Measurements from ENCODE around the gene NEURL1B.

Gene NEURL1B

GRCh38 chr5:172720655-172721054 is 79.6 kb downstream of the NEURL1B start:
- DNase-seq = no peak

DNA sequence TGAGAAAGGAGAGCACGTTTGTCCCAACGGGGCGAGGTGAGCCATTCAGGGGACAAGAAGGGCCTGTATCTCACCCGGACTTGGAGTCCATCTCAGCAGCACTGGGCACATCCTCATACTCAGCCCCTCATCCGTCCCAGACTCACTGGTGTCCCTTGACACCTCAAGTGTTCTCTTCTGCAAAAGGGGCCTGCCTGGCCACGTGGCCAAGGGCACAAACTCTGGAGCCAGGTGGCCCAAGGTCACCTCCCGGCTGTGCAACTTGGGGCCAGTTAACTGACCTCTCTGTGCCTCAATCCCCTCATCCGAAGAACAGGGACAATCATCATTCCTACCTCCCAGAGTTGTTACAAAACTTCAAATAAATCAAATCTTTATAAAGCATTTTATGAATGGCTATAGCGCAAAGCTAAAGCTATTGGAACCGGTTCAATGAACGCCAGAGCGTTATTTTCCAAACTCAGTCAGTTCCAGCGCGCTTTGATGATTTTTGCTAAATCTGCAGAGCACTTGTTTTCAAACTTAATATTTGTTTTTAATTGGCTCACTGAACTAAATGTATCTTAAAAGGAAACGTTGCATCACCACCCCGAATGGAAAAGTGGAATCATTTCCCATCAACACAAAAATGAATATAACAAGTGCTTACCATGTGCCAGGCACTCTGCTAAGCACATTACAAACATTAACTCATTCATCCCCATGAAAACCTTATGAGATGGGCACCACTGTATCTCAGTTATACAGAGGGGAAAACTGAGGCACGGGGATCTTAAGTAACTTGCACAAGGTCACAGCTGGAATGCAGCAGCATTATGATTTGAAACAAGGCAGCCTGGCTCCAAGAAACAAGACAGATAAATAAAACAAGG is 80.6 kb downstream of the NEURL1B start:
- DNase-seq = no peak

- DNase-seq = no peak
Observed at GRCh38 chr5:172722327-172722815, 81.3 kb downstream of the NEURL1B start.

GRCh38 chr5:172723508-172723907 is 82.4 kb downstream of the NEURL1B start:
- DNase-seq = no peak

DNA sequence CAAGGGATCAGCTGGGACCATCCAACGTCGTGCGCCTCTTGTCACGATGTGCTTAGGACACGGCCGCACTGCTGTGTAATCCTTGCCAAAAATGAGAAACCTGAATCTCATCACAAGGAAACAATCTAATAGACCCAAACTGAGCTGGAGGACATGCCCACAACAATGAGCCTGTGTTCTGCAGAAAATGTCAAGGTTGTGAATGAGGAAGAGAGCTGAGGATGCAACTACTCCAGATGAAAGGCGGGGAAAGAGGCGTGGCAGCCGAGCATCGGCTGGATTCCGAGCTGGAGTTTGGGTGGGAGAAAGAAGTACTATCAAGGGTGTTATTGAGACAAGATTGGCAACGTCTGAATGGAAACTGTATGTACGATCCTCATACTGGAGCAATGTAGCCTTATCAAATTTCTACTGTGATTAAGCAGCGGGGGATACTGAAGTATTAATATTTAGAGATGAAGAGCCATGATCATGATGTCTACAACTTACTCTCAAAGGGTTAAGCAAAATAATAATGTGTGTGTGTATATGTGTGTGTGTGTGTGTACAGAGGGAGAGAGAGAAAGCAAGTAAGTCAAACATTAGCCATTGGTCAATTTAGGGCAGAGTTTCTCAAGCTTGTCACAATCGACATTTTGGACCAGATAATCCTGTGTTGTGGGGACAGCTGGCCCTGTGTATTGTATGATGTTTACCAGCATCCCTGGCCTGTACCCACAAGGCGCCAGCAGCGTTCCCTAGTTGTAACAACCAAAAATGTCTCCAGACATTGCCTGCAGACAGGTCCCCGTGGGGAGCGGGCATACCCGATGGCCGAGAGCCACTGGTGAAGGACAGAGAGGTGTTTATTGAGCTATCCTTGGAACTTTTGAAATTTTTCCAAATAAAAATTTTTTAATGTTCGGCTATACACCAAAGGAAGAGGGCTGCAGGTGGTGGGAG is 83.5 kb downstream of the NEURL1B start:
- no peak for DNase-seq

GRCh38 chr5:172725273-172725672 is 84.2 kb downstream of the NEURL1B start:
- DNase-seq = no peak

DNA sequence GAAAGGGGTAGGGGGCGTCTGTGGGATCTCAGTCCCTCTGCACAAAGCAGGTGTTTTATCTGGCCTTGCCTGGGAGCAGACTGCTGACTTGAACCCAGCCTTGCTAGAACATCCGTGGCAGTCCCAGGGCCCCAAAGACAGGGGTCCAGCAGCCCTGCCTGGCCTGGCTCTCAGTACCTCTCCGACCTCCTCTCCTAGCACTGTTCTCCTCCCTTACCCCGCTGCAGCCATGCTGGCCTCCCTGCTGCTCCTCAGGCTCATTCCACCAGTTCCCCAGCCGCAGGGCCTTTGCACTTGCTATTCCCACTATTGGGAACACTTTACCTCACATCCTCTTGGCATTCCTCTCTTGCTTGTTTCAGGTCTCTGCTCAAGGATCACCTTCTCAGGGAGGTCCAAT is 84.7 kb downstream of the NEURL1B start:
- DNase-seq = no peak

DNA sequence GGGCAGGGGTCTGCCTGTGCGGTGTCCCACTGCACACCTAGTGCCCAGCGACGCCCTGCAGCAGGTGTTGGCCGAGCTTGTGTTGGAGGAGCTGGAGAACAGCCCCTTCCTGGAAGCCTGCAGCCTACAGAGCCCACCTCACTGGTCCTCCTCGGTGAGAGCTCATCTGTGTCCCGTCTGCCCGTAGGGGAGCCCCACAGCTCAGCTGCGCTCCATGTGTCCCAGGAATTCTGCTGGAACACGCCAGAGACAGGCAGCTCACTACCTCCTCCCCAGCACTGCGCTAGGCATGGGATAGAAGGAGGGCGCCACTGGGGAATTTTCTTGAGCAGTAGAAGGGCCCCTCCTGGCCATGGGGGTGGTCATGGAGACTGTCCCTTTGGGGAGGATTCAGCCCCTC is 85.9 kb downstream of the NEURL1B start:
- no peak for DNase-seq

- DNase-seq = no peak
Observed at GRCh38 chr5:172727551-172727950, 86.5 kb downstream of the NEURL1B start.

DNA sequence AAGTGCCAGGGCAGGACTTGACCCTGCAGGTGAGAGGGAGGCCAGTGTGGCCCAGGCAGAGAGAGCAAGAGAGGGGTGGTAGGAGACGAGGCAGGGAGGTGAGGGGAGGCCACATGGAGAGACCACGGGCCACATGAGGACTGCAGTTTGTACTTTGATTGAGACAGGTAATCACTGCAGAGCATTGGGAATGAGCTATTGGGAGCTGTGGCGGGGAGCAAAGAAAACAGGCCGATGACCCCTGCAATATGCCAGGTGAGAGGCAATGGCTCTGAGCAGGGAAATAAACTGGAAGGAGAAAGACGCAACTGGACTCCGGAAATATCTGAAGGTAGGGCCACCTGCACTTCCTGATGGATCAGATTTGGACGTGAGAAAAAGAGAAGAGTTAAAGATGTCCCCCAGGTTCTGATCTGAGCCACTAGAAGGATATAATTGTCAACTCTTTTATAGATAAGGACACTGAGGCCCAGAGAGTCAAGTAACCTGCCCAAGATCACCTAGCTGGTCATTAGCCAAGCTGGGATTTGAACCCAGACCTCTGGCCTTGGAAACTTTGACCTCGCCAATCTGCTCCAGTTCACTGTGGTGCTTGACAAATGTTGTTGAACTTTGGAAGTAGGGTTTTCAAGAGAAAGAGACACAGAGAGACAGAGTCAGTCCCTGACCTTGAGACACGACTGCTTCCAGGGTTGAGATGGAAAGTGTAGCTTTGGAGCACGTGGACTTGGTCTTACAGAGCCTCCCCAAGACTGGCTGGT is 87.6 kb downstream of the NEURL1B start:
- DNase-seq = no peak

DNA sequence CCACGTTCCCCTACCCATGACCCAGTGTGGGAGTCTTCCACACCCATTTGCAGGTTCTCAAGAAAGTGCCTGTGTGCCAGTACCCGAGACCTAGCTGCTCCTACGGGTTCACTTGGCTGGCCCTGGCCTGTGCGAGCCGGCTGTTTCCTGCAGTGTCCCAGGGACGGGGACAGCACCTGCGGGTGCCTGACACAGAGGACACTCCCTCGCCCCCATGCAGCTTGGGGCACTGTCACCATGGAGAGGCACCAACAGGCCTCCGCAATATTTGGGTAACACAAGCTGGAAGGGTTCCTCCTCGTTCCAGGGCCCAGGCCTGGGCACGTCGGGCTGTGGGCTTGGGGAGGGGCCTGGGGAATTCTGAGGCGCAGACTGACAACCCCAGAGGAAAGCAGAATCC is 88.5 kb downstream of the NEURL1B start:
- no peak for DNase-seq

DNA sequence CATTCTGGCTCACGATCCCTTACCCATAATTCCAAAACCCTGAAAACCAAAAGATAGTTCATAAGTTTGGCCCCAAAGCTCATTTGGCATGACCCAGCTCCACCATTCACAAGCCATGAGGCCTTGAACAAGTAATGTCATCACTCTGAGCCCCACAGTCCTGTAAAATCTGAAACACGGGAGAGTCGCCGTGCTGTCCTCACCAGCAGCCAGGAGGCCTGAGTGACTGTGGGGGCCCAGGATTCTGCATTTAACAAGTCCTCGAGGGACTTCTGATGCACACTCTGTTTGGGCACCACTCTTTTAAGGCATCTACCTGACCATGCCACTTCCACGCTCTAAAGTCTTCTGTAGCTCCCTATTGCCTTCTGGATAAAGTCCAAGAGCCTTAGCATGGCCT is 89.2 kb downstream of the NEURL1B start:
- no peak for DNase-seq

DNA sequence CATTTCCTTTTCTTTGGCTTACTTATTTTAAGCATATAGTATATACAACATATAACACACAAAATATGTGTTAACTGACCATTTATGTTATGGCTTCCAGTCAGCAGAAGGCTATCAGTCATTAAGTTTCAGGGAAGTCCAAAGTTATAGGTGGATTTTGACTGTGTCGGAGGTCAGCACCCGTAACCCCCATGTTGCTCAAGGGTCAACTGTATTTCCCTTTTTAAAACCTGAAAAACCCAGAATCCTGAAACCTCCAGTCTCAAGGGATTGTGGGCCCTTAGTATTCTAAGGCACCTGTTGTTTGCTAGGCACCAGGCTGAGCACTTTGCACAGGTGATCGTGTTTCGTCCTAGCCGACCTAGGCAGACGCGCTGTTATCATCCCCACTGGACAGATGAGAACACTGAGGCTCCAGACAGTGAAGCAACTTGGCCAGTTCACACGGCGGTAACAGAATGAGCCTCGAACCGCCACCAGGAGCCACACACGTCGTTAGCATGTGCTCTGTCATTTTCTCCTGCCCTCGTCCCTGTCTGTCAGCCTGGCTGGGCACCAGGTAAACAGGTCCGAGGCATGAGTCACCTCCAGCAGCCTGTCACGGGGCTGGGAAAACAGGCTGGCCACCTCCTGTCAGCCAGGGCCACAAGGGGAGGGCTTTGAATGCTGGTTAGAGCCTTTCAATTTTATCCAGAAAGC is 90.1 kb downstream of the NEURL1B start:
- no peak for DNase-seq

DNA sequence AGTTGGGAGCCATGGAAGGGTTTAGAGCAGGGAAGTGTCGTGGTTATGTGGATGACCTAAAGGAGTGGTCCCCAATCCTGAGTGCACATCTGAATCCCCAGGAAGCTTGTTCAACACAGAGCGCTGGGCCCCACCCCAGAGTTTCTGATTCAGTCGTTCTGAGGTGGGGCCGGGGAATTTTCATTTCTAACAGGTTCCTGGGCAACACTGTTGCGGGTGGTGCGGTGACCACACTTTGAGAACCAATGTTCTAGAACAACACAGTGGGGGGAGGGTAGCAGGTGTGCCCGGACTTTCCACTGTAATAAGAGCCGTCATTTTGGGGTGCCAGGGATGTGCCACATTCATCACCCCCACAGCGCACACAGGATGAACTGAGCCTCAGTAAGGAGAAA is 90.6 kb downstream of the NEURL1B start:
- DNase-seq = no peak

DNA sequence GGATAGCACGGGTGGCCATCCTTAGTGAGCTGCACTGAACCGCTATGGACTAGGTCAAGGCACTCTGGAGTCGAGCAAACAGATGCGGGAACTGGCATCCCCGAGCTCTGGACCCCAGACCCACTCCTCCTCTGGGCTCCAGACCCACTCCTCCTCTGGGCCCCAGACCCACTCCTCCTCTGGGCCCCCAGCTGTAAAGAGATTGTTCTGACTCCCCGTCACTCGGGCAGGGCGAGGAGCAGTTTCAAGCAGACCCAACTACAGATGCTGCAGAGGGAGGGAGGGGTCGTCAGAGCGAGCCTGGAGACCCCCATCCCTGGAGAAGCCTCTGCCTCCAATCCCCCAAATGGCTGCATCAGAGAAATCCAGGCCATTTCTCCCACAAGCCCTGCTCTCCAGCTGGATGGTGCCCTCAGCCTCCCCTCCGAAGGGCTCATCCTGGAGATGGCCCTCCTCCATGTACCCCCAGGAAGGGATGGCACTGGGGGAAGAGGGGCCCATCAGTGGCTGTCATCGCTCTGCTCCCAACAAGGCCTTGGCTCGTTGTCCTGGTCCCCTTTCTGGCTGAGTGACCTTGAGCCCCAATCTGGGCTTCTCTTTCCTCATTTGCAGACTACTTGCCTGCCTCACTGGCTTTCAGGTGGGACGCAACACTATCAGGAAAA is 91.3 kb downstream of the NEURL1B start:
- no peak for DNase-seq

GRCh38 chr5:172733131-172733973 is 92.3 kb downstream of the NEURL1B start:
- DNase-seq = no peak

GRCh38 chr5:172733974-172734346 is 92.9 kb downstream of the NEURL1B start:
- DNase-seq = no peak

DNA sequence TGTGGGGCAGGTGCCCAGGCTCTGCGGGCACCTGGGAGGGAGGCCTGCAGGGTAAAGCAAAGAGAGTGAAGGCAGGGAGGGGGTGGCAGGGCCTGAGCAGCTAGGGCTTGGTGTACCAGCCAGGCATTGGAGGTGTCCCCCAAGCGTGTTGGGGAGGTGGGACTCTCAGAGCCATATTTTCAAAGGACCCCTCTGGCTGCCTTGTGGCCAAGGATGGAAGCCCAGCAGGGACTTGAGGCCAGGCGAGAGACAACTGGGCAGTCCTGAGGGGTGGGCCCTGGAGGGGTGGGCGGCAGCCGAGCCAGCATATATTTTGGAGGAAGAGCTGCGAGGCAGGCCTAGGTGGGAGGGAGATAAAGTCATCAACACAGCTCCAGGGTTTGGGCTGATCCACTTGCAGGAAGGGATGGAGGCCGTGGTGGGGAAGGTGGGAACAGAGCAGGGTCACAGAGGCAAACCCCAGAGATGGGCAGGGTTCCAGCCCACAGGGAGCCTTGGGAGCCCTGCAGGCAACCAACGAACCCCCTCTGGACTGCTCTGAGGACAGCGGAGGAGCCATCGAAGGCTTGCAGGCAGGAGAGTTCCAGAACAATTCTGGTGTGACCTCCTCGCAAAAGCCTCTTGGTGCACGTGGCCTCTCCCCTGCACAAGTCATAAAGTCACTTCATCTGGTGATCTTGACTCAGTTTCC is 94.2 kb downstream of the NEURL1B start:
- no peak for DNase-seq

DNA sequence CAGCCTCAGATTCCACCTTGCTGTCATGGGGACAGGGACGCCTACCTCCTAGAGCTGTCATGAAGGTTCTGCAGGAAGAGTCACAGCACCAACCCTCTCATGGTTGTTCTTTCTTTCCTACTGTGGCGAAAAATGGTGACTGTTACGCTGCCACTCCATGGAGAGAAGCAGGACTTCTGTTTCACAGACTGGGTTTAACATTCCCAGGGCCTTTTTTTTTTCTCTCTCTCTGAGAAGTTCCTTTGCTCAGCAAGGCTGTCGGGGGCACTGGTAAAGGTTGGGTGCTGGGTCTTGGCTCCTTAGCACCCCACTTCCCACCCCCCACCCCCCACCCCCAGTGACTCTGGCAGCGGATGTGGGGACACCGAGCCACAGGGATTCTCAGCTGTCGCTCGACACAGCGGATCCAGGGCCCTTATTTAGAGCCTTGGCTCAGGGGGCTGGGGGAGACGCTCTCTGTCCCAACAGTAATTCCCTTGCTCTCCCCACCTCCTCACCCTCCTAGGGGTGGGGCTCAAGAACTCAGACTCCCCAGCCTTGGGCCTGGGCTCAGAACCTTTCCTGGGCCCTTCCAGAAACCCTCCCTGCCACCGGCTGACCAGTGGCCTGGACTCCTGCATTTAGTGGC is 95.6 kb downstream of the NEURL1B start:
- DNase-seq = no peak

DNA sequence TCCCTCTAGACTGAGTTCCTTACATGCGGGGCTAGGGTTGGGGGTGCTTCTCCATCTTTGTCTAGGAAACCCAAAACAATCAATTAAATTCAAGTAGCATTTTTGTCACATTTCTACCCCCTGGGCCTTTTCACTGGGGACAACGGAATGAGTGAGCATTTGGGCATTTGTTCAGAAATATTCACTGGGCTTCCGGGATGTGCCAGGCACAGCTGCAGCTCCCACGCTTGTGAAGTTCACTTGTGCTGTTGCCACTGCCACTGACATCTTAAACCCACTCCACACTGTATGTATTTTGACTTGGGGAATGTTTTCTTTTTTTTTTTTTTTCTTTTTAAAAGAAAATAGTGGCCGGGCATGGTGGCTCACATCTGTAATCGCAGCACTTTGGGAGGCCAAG is 98.3 kb downstream of the NEURL1B start:
- DNase-seq = no peak

Measured in activated naive CD4-positive, alpha-beta T cell treated with anti-CD3 and anti-CD28 coated beads, Interleukin-2, amount 50 U/mL, for 16 hours (primary cell).